ENCODE measurements around the gene DICER1.
A peak's percentile ranks its signal among the peaks of the same experiment; 100 is the strongest.

Gene DICER1

GRCh38 chr14:95106971-95107370 is 50.4 kb downstream of the DICER1 start:
- H3K4me3 ChIP-seq (ENCODE audit: control insufficient read depth, low read depth, low read length) = no peak overlapping the region
- no peak for TF ChIP-seq CTCF (IDR thresholded peaks at IDR 0.05; ENCODE audit: control insufficient read depth, insufficient read depth, low read depth, low read length, missing control alignments)

GRCh38 chr14:95104911-95105310 is 52.4 kb downstream of the DICER1 start:
- DNase-seq (ENCODE audit: low read depth) = no peak
- no peak for TF ChIP-seq CTCF (IDR thresholded peaks at IDR 0.05; ENCODE audit: control insufficient read depth, insufficient read depth, low read depth, low read length, missing control alignments)
- no peak overlapping the region for H3K4me3 ChIP-seq (ENCODE audit: control insufficient read depth, low read depth, low read length)

More at GRCh38 chr14:95106971-95107370, 50.4 kb downstream of the DICER1 start:
- DNase-seq (ENCODE audit: low read depth) = no peak

GRCh38 chr14:95102680-95103044 is 54.7 kb downstream of the DICER1 start:
- TF ChIP-seq CTCF (IDR thresholded peaks at IDR 0.05; ENCODE audit: control insufficient read depth, insufficient read depth, low read depth, low read length, missing control alignments) = no peak
- no peak for DNase-seq (ENCODE audit: low read depth)
- H3K4me3 ChIP-seq (ENCODE audit: control insufficient read depth, low read depth, low read length) = no peak overlapping the region

- no peak overlapping the region for H3K4me3 ChIP-seq (ENCODE audit: control insufficient read depth, low read depth, low read length)
- no peak for TF ChIP-seq CTCF (IDR thresholded peaks at IDR 0.05; ENCODE audit: control insufficient read depth, insufficient read depth, low read depth, low read length, missing control alignments)
- DNase-seq (ENCODE audit: low read depth) = no peak
Observed at GRCh38 chr14:95101736-95102679, 55.3 kb downstream of the DICER1 start.

GRCh38 chr14:95098984-95099599 is 58.2 kb downstream of the DICER1 start:
- DNase-seq (ENCODE audit: low read depth) = peak; percentile 25
- peak; percentile 80 for TF ChIP-seq CTCF (IDR thresholded peaks at IDR 0.05; ENCODE audit: control insufficient read depth, insufficient read depth, low read depth, low read length, missing control alignments)
- no peak overlapping the region for H3K4me3 ChIP-seq (ENCODE audit: control insufficient read depth, low read depth, low read length)

GRCh38 chr14:95097385-95097784 is 59.9 kb downstream of the DICER1 start:
- no peak overlapping the region for H3K4me3 ChIP-seq (ENCODE audit: control insufficient read depth, low read depth, low read length)
- no peak for TF ChIP-seq CTCF (IDR thresholded peaks at IDR 0.05; ENCODE audit: control insufficient read depth, insufficient read depth, low read depth, low read length, missing control alignments)
- peak; percentile 21 for DNase-seq (ENCODE audit: low read depth)
